ENCODE measurements around the gene FAM193A. TPM values are rescaled to one million over a fixed set of nuclear protein-coding genes. Genes with fewer than 3 reads are reported as not detected.

FAM193A gene
- total RNA-seq, 1 experiment from 2014 or later, result 38.2 TPM

GRCh38 chr4:2623442-2623841, 87.0 kb downstream of the FAM193A start:
- BruUV-seq (replicated peaks), result no TSS peak
- no peak overlapping the region for H3K27ac ChIP-seq (ENCODE audit: low read depth, low read length, poor library complexity, severe bottlenecking)
- TF ChIP-seq CTCF (conservative IDR thresholded peaks at IDR 0.05; ENCODE audit: low read depth, low read length) (no peak), EZH2 (IDR thresholded peaks at IDR 0.05; ENCODE audit: borderline replicate concordance, low read depth, low read length, poor library complexity, severe bottlenecking) (no peak)
- H3K4me3 ChIP-seq (ENCODE audit: low read depth, low read length, poor library complexity, severe bottlenecking), result no peak overlapping the region
- intact Hi-C loops (cut with micrococcal nuclease; ENCODE audit: unreplicated experiment), result no loop called here
- H3K4me1 ChIP-seq (ENCODE audit: insufficient read depth, low read length, poor library complexity, severe bottlenecking), result no peaks in the 10 kb centered on the region
- POLR2A ChIA-PET (ENCODE audit: low non-redundant PET), result no interaction called here
- no peaks in the 10 kb centered on the region for H3K27me3 ChIP-seq (replicated peaks; ENCODE audit: insufficient read depth, low read depth, low read length, poor library complexity)
- no peak for DNase-seq (ENCODE audit: low spot score)
- CTCF ChIA-PET, result no interaction called here
- H3K36me3 ChIP-seq (ENCODE audit: insufficient read depth, low read length, poor library complexity, severe bottlenecking), result peaks cover 14% of the 10 kb centered on the region
- no peaks in the 10 kb centered on the region for H3K9me3 ChIP-seq (ENCODE audit: low read depth, low read length, poor library complexity, severe bottlenecking)

- intact Hi-C loops (cut with micrococcal nuclease; ENCODE audit: unreplicated experiment), result no loop called here
- DNase-seq (ENCODE audit: low spot score), result no peak
- TF ChIP-seq EZH2 (IDR thresholded peaks at IDR 0.05; ENCODE audit: borderline replicate concordance, low read depth, low read length, poor library complexity, severe bottlenecking) (no peak), CTCF (conservative IDR thresholded peaks at IDR 0.05; ENCODE audit: low read depth, low read length) (no peak)
- Histone ChIP-seq H3K9me3 (ENCODE audit: low read depth, low read length, poor library complexity, severe bottlenecking) (no peaks in the 10 kb centered on the region), H3K27ac (ENCODE audit: low read depth, low read length, poor library complexity, severe bottlenecking) (no peak overlapping the region), H3K36me3 (ENCODE audit: insufficient read depth, low read length, poor library complexity, severe bottlenecking) (peaks cover 17% of the 10 kb centered on the region), H3K27me3 (replicated peaks; ENCODE audit: insufficient read depth, low read depth, low read length, poor library complexity) (no peaks in the 10 kb centered on the region), H3K4me3 (ENCODE audit: low read depth, low read length, poor library complexity, severe bottlenecking) (no peak overlapping the region), H3K4me1 (ENCODE audit: insufficient read depth, low read length, poor library complexity, severe bottlenecking) (no peaks in the 10 kb centered on the region)
- ChIA-PET CTCF (no interaction called here), POLR2A (ENCODE audit: low non-redundant PET) (no interaction called here)
- no TSS peak for BruUV-seq (replicated peaks)
These were observed 88.5 kb downstream of the FAM193A start for GRCh38 chr4:2624782-2625530.

- ChIA-PET POLR2A (ENCODE audit: low non-redundant PET) (no interaction called here), CTCF (no interaction called here)
- intact Hi-C loops (cut with micrococcal nuclease; ENCODE audit: unreplicated experiment), result no loop called here
- no peak for DNase-seq (ENCODE audit: low spot score)
- no peaks in the 10 kb centered on the region for H3K27me3 ChIP-seq (replicated peaks; ENCODE audit: insufficient read depth, low read depth, low read length, poor library complexity)
- TF ChIP-seq EZH2 (IDR thresholded peaks at IDR 0.05; ENCODE audit: borderline replicate concordance, low read depth, low read length, poor library complexity, severe bottlenecking) (no peak), CTCF (conservative IDR thresholded peaks at IDR 0.05; ENCODE audit: low read depth, low read length) (no peak)
- H3K4me1 ChIP-seq (ENCODE audit: insufficient read depth, low read length, poor library complexity, severe bottlenecking), result no peaks in the 10 kb centered on the region
- H3K36me3 ChIP-seq (ENCODE audit: insufficient read depth, low read length, poor library complexity, severe bottlenecking), result peaks cover 20% of the 10 kb centered on the region
- no TSS peak for BruUV-seq (replicated peaks)
- no peak overlapping the region for H3K4me3 ChIP-seq (ENCODE audit: low read depth, low read length, poor library complexity, severe bottlenecking)
- no peak overlapping the region for H3K27ac ChIP-seq (ENCODE audit: low read depth, low read length, poor library complexity, severe bottlenecking)
- no peaks in the 10 kb centered on the region for H3K9me3 ChIP-seq (ENCODE audit: low read depth, low read length, poor library complexity, severe bottlenecking)
These were observed 89.8 kb downstream of the FAM193A start for GRCh38 chr4:2626231-2626630.
